ENCODE data around the gene MYEF2.

Gene MYEF2

DNA sequence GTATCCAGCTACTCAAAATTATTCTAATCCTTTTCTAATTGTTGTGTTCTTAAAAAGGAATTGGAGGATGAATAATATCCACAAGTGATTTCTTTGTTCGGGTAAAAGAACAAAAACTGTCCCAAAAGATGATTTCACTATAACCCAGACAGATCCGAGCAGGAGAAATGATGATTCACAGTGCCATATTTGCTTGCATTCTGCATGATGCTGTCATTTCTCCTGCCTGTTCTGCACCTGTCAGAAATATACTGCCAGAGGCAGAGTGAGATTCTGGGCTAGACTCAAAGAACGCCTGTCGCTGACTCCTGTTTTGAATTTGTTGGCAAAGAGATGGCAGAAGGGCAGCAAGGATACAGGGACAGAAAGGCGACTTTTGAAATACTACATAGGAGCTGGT lies 92.0 kb downstream of the MYEF2 start:
- TF ChIP-seq, protein P1, sequence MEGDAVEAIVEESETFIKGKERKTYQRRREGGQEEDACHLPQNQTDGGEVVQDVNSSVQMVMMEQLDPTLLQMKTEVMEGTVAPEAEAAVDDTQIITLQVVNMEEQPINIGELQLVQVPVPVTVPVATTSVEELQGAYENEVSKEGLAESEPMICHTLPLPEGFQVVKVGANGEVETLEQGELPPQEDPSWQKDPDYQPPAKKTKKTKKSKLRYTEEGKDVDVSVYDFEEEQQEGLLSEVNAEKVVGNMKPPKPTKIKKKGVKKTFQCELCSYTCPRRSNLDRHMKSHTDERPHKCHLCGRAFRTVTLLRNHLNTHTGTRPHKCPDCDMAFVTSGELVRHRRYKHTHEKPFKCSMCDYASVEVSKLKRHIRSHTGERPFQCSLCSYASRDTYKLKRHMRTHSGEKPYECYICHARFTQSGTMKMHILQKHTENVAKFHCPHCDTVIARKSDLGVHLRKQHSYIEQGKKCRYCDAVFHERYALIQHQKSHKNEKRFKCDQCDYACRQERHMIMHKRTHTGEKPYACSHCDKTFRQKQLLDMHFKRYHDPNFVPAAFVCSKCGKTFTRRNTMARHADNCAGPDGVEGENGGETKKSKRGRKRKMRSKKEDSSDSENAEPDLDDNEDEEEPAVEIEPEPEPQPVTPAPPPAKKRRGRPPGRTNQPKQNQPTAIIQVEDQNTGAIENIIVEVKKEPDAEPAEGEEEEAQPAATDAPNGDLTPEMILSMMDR (conservative IDR thresholded peaks at IDR 0.05; ENCODE audit: low read length) = no peak
- no peak for TF ChIP-seq EZH2phosphoT487 (IDR thresholded peaks at IDR 0.05; ENCODE audit: borderline replicate concordance)
- Histone ChIP-seq H3K27me3 (ENCODE audit: insufficient read depth, low read length, poor library complexity, severe bottlenecking) (no peaks in the 10 kb centered on the region), H3K36me3 (ENCODE audit: insufficient read depth, low read length) (no peaks in the 10 kb centered on the region), H4K20me1 (ENCODE audit: insufficient read depth, low read length, poor library complexity, severe bottlenecking) (no peaks in the 10 kb centered on the region), H2AFZ (ENCODE audit: low read length) (no peak overlapping the region), H3K4me2 (ENCODE audit: low read depth, low read length, poor library complexity, severe bottlenecking) (no peak overlapping the region), H3K9me2 (replicated peaks; ENCODE audit: low read depth, low read length) (no peaks in the 10 kb centered on the region), H3K9me3 (ENCODE audit: insufficient read depth, low read depth, low read length) (no peaks in the 10 kb centered on the region), H3K4me3 (ENCODE audit: low read length, poor library complexity, severe bottlenecking) (no peak overlapping the region), H3K9ac (ENCODE audit: low read depth, low read length, poor library complexity, severe bottlenecking) (no peak overlapping the region), H3F3A (ENCODE audit: low read depth) (no peaks in the 10 kb centered on the region), H3K4me1 (ENCODE audit: insufficient read depth, low read length, poor library complexity, severe bottlenecking) (no peaks in the 10 kb centered on the region), H3K79me2 (ENCODE audit: insufficient read depth, low read length) (no peaks in the 10 kb centered on the region)

DNA sequence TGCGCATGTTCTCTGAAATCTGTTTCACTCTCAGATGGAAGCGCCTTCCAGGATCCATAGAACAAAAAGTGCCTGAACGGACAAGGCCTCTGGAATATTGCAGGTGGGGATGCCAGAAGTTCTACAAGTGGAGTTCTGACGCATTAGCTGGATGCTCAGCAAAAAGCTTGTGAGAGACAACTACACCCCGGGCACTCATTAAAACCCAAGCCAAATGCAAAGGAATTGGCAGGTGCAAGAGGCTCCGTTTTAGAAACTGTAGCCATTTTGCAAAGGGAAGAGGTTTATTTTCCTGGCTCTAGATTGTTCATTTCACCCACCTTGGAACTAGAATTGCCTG lies 92.5 kb downstream of the MYEF2 start:
- no peaks in the 10 kb centered on the region for H4K20me1 ChIP-seq (ENCODE audit: insufficient read depth, low read length, poor library complexity, severe bottlenecking)
- H3K4me3 ChIP-seq (ENCODE audit: low read length, poor library complexity, severe bottlenecking) = no peak overlapping the region
- no peak overlapping the region for H3K4me2 ChIP-seq (ENCODE audit: low read depth, low read length, poor library complexity, severe bottlenecking)
- H3K79me2 ChIP-seq (ENCODE audit: insufficient read depth, low read length) = no peaks in the 10 kb centered on the region
- H3K4me1 ChIP-seq (ENCODE audit: insufficient read depth, low read length, poor library complexity, severe bottlenecking) = no peaks in the 10 kb centered on the region
- H3K9ac ChIP-seq (ENCODE audit: low read depth, low read length, poor library complexity, severe bottlenecking) = no peak overlapping the region
- no peak overlapping the region for H2AFZ ChIP-seq (ENCODE audit: low read length)
- H3K27me3 ChIP-seq (ENCODE audit: insufficient read depth, low read length, poor library complexity, severe bottlenecking) = no peaks in the 10 kb centered on the region
- no peaks in the 10 kb centered on the region for H3K9me3 ChIP-seq (ENCODE audit: insufficient read depth, low read depth, low read length)
- no peaks in the 10 kb centered on the region for H3K9me2 ChIP-seq (replicated peaks; ENCODE audit: low read depth, low read length)
- TF ChIP-seq EZH2phosphoT487 (IDR thresholded peaks at IDR 0.05; ENCODE audit: borderline replicate concordance) = no peak
- TF ChIP-seq, protein P1 (conservative IDR thresholded peaks at IDR 0.05; ENCODE audit: low read length) = no peak
- H3F3A ChIP-seq (ENCODE audit: low read depth) = no peaks in the 10 kb centered on the region
- no peaks in the 10 kb centered on the region for H3K36me3 ChIP-seq (ENCODE audit: insufficient read depth, low read length)

DNA sequence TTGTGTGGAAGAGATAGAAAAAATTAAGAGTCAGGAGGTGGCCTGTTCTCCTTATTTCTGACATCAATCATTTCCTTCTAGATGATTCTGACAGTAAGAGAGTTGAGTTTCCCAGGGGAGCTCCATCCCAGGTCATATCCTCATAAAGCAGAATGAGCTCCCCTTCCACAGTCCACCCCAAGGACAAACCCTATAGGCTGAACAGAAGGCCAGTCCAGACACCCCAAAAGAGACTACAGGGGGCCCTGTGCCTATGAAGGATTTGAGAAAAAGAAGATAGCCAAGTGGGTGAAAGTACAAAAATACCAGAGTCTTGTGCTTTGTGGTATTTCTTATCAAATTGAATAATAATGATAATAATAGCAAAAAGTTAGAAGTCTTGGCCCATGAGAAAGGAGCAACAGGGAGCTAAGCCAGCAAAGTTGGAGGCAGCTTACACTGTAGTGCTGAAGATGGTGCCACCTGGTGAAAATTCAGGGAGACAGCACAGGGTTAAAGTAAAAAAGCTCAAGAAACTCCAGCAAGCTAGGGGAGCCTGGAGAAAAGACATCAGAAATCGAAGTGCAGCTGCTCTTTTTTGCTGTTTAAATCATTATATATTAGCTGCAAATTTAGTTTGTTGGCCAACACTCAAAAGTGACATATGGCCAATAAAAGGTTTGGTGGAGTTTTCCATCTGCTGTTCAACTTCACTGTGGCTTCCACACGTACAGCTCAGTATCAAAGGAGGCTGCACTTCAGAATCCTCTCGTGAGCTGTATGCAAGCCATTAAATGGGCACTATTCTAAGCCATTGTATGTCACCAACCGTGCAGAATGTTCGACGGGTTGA lies 93.1 kb downstream of the MYEF2 start:
- no peak overlapping the region for H2AFZ ChIP-seq (ENCODE audit: low read length)
- no peaks in the 10 kb centered on the region for H3K4me1 ChIP-seq (ENCODE audit: insufficient read depth, low read length, poor library complexity, severe bottlenecking)
- H3K4me3 ChIP-seq (ENCODE audit: low read length, poor library complexity, severe bottlenecking) = no peak overlapping the region
- H3K4me2 ChIP-seq (ENCODE audit: low read depth, low read length, poor library complexity, severe bottlenecking) = no peak overlapping the region
- TF ChIP-seq EZH2phosphoT487 (IDR thresholded peaks at IDR 0.05; ENCODE audit: borderline replicate concordance) = no peak
- TF ChIP-seq, protein P1 (conservative IDR thresholded peaks at IDR 0.05; ENCODE audit: low read length) = peak; percentile 67
- no peaks in the 10 kb centered on the region for H3K79me2 ChIP-seq (ENCODE audit: insufficient read depth, low read length)
- H3K9me3 ChIP-seq (ENCODE audit: insufficient read depth, low read depth, low read length) = no peaks in the 10 kb centered on the region
- H3K36me3 ChIP-seq (ENCODE audit: insufficient read depth, low read length) = no peaks in the 10 kb centered on the region
- H3K9ac ChIP-seq (ENCODE audit: low read depth, low read length, poor library complexity, severe bottlenecking) = no peak overlapping the region
- H3K9me2 ChIP-seq (replicated peaks; ENCODE audit: low read depth, low read length) = no peaks in the 10 kb centered on the region
- H4K20me1 ChIP-seq (ENCODE audit: insufficient read depth, low read length, poor library complexity, severe bottlenecking) = no peaks in the 10 kb centered on the region
- no peaks in the 10 kb centered on the region for H3F3A ChIP-seq (ENCODE audit: low read depth)
- no peaks in the 10 kb centered on the region for H3K27me3 ChIP-seq (ENCODE audit: insufficient read depth, low read length, poor library complexity, severe bottlenecking)

Measured in Loucy (cell line).